GM19193 (cell line): ENCODE measurements around the gene NDUFAF8.

Source experiments
- POLR2A ChIP-seq: IDR thresholded peaks from 4 replicates; pipeline ENCODE4 v1.6.1; 2011; ENCODE audit not compliant: insufficient read depth, insufficient read length; ENCODE audit errors: extremely low read depth

Gene NDUFAF8

DNA sequence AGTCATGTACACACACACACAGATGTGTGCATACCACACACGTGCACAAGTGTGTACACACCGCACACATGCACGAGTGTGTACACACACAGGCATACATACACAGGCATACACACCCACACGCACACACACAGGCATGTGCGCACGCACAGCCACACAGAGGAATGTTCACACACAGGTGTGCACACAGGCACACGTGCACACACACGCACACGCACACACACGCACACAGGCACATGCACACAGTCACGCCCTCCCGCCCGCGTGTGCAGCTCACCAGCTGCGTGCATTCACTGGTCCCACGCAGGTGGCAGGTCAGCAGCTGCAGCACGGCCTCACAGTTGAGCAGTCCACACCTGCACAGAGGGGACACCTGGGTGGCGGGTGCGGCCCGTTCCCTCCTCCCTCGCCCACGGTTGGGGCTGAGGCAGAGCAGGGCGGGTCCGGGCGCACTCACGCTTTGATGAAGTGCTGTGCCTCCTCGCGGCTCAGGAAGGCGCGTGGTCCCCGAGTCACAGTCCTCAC lies 7.9 kb upstream of the NDUFAF8 start:
- no peak for TF ChIP-seq POLR2A

DNA sequence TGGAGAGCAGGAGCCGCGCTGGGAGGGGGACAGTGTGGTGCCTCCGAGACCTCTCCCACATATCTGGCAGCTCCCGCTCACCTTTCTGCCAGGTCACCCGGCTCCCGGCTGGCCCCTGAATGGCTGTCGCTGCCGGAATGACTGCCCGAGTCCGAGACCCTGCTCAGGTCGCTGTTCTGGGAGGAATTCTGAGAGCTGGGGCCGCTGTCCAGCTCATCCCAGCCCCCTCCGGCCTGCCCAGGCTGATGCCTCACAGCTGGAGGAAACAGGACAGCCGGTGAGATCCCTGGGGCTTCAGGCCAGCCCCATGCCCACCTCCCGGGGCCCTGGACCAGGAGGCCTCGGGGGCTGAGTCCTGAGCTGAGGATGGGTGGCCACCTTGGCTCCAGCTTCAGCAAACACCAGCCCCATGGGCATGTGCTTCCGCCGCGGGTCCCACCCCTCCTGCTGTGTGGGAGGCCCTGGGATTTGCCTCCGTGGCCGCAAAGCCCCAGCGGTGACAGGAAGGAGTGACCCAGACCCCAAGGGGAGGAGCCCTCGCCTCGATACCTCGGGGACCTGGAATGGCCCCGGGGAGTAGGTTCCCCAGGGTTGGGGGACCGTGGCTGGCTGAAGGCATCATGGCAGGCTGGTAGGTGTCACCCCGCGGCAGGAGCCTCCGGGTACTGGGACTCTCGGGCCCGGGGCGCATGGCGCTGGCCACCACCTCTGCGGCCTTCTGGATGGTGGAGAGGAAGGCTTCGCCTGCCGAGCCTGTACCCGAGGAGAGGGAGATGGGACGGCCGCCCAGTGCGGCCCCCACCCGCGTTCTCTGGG lies 7.1 kb upstream of the NDUFAF8 start:
- no peak for TF ChIP-seq POLR2A

DNA sequence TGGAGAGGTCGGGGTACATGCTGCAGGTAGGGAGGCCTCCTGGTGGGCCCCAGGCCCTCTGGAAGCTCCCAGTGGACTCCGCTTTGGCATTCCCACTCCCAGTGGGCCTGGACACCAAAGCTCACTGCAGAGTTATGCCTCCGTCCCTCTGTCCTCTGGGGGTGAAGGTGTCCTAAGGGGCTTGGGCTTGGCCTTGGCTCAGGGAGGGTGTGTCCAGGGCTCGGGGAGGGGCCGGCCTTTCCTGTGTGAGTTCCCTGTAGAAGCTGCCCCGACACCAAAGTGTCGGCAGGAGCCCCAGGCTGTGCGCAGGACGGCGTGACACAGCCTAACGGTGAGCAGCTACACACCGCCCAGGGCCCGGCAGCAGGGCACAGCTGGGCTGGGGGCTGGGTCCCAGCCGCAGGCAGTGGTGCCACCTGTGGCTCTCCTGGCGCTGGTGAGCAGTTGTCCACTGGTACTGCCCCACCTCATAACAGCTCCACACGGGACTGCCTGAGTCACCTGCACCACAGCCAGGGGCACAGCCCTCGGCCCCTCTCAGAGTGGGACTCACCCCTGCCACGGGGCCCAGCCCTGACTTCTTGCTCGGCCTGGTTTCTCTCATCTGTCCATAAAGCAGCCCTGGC lies 6.4 kb upstream of the NDUFAF8 start:
- TF ChIP-seq POLR2A: no peak

- no peak for TF ChIP-seq POLR2A
Measured at GRCh38 chr17:81233316-81233715, 5.8 kb upstream of the NDUFAF8 start.

DNA sequence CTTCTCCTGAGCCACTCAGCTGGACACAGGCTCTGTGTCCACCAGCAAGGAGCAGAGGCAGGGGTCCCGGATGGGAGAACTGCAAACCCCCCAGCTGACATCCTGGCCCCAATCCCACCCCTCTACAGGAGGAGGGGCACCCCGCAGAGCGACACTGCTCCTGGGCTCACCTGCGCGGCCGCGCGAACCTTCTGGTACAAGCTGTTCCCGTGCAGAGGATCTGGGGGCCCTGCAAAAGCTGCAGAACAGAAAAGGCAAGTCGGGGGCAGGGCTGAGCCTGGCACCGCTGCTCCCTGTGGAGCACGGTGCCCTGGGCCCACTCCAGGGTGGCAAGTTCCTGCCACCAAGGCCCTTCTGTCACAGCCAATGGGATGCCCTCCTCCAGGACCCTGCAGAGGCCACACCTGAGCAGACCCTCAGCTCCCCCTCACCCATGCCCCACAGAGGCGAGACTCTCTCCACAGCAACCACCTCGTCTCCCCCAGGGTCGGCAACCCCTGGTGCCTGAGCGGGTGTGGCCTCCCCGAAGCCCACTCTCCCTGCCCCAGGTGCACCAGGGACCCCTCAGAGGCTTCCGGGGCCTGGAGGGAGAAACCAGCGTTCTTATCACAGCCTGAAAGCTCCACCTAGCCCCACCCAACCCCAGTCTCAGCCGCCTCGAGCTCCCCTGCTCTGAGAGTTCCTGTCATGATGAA lies 5.2 kb upstream of the NDUFAF8 start:
- TF ChIP-seq POLR2A: no peak

GRCh38 chr17:81234506-81234855 lies 4.6 kb upstream of the NDUFAF8 start:
- TF ChIP-seq POLR2A: no peak

DNA sequence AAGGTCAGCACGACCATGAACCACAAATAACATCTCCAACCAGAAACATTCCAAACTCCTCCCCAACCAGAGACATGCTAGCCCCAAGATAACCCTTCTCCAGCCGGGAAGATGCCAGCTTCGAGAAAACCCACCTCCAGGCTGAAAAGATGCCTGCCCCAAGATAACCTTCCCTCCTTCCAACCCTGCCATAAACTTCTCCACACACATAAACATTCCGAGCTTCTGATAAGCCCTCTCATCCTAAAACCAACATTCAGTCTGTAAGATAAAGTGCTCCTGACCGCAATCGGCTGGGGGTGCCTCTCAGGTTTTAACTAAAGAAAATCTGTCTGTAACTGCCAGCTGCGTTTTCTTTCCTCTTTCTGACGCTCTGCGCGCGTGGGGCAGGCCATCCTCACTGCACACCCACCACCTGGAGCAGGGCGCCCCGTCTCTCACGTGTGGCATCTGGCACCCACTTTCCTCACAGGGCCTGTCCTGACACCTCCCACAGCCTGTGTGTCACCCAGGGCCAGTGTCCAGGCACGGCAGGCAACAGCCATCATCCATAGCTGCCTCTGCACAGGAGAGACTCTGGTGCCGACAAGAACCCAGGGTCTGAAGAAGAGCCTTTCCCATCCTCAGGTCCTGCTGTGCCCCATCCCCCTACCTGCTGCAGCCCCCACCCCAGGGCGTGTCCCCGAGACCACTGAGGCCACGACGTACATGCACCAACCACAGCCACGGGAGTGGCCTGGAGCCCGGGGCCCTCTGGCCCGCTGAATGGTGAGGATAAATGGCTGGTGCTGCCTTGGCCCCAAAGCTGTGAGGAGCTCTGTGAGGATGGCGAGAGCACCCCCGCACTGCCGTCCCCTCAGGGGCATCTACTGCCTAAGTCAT lies 3.9 kb upstream of the NDUFAF8 start:
- no peak for TF ChIP-seq POLR2A

- no peak for TF ChIP-seq POLR2A
Measured at GRCh38 chr17:81235822-81236740, 3.0 kb upstream of the NDUFAF8 start.

DNA sequence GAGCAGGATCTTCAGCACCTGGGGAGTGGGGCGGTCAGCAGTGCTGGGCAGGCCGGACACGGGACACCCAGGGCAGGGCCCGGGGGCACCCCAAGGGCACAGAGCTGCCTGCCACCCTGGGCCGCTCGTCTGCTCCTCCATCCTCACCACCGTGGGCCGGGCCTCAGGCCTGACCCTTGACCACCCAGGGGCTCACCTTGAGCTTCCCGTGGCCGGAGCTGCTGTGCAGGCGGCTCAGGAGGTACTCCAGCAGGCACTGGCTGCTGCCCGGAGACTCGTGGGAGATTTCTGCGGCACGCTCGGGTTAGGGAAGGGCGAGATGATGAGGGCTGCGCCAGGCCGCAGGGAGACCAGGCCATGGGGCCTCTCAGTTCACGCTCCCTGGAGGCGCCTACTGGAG lies 2.3 kb upstream of the NDUFAF8 start:
- no peak for TF ChIP-seq POLR2A

DNA sequence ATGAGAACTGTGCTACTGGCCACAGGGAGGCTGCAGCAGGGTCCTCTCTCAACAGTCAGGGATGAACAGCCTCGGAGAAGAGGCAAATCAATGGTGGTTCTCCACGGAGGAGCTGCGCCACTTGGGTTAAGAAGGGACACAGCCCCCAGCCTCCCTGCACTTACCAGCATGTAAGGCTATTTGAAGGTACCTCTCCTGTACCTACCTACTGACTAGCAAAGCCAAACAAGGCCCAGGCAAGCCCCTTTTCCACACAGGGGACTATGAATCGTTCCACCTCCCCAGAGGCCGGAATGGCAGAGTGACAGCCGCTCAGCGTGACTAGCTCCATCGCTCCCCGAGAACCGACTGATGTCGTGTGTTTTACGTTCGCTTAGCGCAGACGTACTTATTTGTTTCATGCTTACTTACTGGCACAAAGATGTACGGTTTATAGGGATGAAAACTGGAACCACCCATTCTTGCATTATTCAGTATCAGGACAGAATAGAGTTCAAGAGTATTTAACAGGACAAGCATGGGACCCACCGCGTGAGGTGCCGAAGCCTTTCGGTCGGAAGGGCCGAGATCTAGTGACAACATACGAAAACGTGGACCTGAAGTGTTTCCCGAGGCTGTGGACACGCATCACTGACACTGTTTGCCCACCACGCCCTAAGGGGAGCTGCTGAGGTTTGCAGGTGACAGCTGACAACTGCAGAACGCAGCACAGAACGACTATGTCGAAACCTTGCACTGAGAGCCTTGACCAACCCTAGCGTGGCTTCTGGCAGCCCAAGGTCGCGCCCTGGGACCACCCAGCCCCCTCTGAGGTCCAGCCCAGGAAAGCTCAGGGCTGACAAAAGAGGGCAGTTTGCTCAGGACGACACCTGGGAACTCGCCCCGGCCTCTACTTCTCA lies 1.3 kb upstream of the NDUFAF8 start:
- no peak for TF ChIP-seq POLR2A

- no peak for TF ChIP-seq POLR2A
Measured at GRCh38 chr17:81238490-81238814, 666 bp upstream of the NDUFAF8 start.

DNA sequence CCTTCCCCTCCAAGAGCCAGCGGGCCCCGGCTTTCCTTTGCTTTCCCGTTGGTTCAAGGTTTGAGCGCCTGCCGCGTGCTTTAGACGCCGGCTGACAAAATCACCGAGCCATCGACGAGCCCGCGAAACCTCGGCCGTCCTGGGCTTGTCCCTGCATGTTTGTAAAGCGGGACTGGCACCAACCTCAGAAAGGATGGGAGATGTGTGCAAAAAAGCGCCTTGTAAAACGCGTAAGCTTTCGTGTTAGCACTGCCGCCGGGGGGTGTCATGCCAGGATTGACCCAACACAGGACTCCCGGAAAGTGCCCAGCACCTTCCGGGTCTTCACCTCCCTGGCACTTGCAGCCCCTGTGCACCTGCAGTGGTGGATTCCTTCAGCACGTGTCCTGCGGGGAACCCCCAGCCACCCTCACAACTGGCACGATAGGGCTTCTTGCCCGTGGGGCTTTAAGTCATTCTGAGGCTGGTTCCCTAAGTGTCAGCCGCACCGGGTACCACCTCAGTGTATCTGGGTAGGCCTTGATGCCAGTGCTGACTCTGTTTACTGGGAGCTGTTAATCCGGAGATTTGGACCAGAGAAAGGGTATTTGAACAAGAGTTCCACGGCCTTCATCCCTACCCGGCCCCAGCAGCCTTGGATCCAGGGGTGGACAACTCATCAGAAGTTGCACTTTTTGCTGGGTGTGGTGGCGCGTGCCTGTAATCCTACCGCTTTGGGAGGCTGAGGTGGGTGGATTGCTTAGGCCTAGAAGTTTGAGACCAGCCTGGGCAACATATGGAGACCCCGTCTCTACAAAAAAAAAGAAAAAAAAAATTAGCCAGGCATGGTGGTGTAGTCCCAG lies 817 bp downstream of the NDUFAF8 start:
- peak; percentile 39 for TF ChIP-seq POLR2A
